Measurements from ENCODE around the gene CXorf66. TPM values are rescaled to one million over a fixed set of nuclear protein-coding genes. Genes with fewer than 3 reads are reported as not detected.
A peak's percentile ranks its signal among the peaks of the same experiment; 100 is the strongest.
"Not testable (repeated sequence)": the region's sequence is repeated elsewhere in the genome, so short reads cannot be mapped to it uniquely, and the experiment has no call there.

CXorf66 gene
- total RNA-seq, 1 experiment from 2014 or later = not detected

DNA sequence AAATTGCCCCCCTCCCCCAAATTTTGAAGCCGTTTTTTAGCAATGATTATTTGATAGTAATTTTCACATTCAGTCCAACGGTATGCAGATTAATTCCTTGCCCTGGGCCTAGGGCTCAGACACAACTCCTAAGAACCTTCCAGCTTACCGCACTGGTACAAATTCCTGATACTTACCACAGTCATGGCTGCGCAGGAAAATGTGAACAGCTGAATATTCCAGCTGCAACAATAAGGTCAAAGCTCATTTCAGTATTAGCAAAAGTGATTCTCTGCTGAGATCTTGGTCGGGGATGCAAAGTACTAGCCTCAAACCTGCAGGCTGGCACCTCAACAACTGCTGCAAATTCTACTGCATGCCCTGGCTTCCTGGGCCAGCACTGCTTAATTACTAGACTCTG is 35.4 kb downstream of the CXorf66 start:
- DNase-seq (ENCODE audit: low read depth) = peak; percentile 44

DNA sequence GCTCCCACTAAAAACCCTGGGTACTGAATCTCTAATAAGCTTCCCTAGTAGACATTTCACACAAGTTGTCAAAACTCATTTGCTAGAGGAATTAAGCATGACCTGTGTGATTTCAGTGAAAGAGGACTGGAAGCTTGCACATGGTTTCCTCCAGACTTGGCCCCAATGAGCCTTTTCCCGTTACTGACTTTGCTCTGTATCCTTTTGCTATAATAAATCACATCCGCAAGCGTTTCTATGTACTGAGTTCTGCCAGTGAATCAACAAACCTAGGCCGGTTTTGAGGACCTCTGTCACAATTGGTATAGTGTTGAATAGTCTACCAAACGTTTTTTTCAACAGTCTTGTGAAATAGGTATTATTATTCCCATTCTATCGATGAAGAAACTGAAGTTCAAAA is 40.6 kb downstream of the CXorf66 start:
- DNase-seq (ENCODE audit: low read depth) = no peak

DNA sequence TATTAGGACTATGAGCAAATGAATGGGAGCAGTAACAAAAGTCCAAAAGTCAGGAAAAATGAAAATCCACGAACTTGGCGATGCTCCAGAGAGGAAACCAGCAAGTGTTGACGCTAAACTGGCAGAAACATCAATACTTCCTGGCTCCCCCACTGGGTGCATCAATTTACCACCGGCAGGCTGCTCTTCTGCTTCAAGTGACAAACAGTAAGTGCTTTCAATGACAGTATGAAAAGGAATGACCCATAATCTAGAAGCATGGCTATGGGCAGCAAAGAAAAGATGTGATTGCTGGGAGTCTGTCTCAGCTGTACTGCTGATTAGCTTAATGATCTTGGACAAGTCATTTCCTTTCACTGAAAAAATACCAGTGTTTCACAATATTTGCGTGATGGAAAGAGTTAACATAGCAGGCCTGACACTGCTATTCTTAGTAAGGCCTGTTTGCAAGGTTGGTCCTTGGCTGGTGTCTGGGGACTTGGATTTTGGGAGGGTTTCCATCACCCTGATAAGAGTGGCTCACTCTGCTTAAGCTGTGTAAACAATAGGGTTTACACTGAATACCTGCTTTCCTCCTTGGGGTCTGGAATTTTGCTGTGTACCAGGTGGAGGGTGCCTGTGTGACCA is 41.1 kb downstream of the CXorf66 start:
- no peak for DNase-seq (ENCODE audit: low read depth)

DNA sequence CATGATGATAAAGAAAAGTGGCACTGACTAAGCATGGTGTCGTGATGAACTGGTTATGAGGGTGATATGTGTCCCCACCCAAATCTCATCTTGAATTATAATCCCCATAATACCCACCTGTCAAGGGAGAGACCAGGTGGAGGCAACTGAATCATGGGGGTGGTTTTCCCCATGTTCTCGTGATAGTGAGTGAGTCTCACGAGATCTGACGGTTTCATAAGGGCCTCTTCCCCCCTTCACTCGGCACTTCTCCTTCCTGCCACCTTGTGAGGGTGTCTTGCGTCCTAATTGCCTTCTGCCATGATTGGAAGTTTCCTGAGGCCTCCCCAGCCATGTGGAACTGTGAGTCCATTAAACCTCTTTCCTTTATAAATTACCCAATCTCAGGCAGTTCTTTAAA is 44.2 kb downstream of the CXorf66 start:
- not testable (repeated sequence) for DNase-seq (ENCODE audit: low read depth)

DNA sequence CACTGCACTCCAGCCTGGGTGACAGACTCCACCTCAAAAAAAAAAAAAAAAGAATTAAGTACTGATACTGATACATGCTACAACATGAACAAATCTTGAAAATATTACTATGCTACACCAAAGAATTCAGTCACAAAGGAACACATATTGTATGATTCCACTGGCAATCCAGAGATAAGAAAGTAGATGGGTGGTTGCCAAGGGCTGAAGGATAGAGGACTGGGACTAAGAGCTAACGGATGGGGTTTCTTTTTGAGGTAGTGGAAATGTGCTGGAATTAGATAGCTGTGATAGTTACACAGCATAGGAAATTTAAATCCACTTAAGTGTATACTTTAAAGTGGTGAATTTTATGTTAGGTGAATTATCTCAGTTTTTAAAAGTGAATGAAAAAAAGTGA is 45.0 kb downstream of the CXorf66 start:
- DNase-seq (ENCODE audit: low read depth) = no peak

DNA sequence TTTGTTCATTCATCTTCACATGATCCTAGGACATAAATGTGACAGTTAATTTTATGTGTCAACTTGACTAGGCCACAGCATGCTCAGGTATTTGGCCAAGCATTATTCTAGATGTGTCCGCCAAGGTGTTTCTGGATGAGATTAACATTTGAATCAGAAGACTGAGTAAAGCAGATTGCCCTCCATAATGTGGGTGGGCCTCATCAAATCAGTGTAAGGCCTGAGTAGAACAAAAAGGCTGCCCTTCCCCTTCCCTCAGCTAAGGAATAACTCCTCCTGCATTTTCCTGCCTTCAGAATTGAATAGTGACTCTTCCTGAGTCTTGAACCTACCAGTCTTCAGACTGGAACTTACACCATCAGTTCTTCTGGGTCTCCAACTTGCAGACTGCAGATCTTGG is 50.9 kb downstream of the CXorf66 start:
- DNase-seq (ENCODE audit: low read depth) = no peak

- DNase-seq (ENCODE audit: low read depth) = no peak
Measured at GRCh38 chrX:139909712-139910111, 55.6 kb downstream of the CXorf66 start.

DNA sequence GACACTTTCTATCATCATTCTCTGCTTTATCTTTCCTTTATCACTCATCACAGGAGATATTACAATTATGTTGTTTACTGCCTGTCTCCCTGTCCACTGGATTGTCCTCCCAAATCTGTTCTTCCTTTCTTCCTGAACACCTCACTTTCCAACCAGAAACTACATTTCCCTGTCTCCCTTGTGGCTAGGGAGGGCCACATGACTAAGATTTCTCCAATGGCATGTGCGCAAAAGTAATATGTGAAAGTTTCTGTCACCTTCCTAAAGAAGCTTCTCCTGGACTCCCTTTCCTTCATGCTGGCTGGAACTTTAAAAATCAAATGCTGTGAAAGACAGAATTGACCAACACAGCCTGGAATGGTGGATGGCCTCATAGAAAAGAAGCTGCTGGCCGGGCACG is 58.2 kb downstream of the CXorf66 start:
- DNase-seq (ENCODE audit: low read depth) = no peak

- DNase-seq (ENCODE audit: low read depth) = no peak
Measured at GRCh38 chrX:139905743-139906142, 59.6 kb downstream of the CXorf66 start.

Other genes starting within 250 kb of the CXorf66 start
- gene ATP11C, start 32.5 kb downstream of the CXorf66 start, total RNA-seq (2014; rRNA removed) = 32.4 and 44.3 TPM in 2 replicates

Measured in LHCN-M2 (cell line).